Umbilical cord (tissue), 2 donors: ENCODE measurements around the gene DOCK9. TPM values are rescaled to one million over a fixed set of nuclear protein-coding genes. Genes with fewer than 3 reads are reported as not detected.
"Not testable (repeated sequence)": the region's sequence is repeated elsewhere in the genome, so short reads cannot be mapped to it uniquely, and the experiment has no call there.

Experiments used
- DNase-seq: peaks from one replicate; pipeline ENCODE4 v3.0.0-alpha.2; 2015; ENCODE audit warnings: low spot score
- total RNA-seq: library from RNA; depleted of rRNA; stranded (reverse); fragments of >200 nt; gene quantifications from one replicate; pipeline ENCODE4 v1.2.3, GENCODE V29; 2014; ENCODE audit warnings: low replicate concordance; ENCODE audit not compliant: insufficient read depth

Gene DOCK9
- total RNA-seq, 1 donor from 2014 or later, result 37.8 TPM

- DNase-seq, result no peak
Observed at GRCh38 chr13:98918771-98919170, 59.1 kb downstream of the DOCK9 start.

GRCh38 chr13:98917116-98917515 is 60.7 kb downstream of the DOCK9 start:
- DNase-seq, result no peak

- DNase-seq, result no peak
Observed at GRCh38 chr13:98916403-98916802, 61.5 kb downstream of the DOCK9 start.

GRCh38 chr13:98915981-98916380 is 61.9 kb downstream of the DOCK9 start:
- DNase-seq, result no peak

- no peak for DNase-seq
Observed at GRCh38 chr13:98915563-98915962, 62.3 kb downstream of the DOCK9 start.

GRCh38 chr13:98913741-98914140 is 64.1 kb downstream of the DOCK9 start:
- DNase-seq, result no peak

GRCh38 chr13:98912846-98913245 is 65.0 kb downstream of the DOCK9 start:
- no peak for DNase-seq

- DNase-seq, result peak; percentile 34
Observed at GRCh38 chr13:98910501-98910951, 67.3 kb downstream of the DOCK9 start.

- no peak for DNase-seq
Observed at GRCh38 chr13:98909016-98909415, 68.8 kb downstream of the DOCK9 start.

- DNase-seq, result no peak
Observed at GRCh38 chr13:98906746-98907502, 70.9 kb downstream of the DOCK9 start.

GRCh38 chr13:98905199-98905598 is 72.7 kb downstream of the DOCK9 start:
- DNase-seq, result no peak

- no peak for DNase-seq
Observed at GRCh38 chr13:98900442-98900841, 77.4 kb downstream of the DOCK9 start.

GRCh38 chr13:98897706-98898105 is 80.2 kb downstream of the DOCK9 start:
- DNase-seq, result no peak

GRCh38 chr13:98896868-98897144 is 81.1 kb downstream of the DOCK9 start:
- DNase-seq, result no peak

- DNase-seq, result no peak
Observed at GRCh38 chr13:98896083-98896867, 81.6 kb downstream of the DOCK9 start.

GRCh38 chr13:98894814-98895213 is 83.0 kb downstream of the DOCK9 start:
- DNase-seq, result not testable (repeated sequence)

- no peak for DNase-seq
Observed at GRCh38 chr13:98893371-98893770, 84.5 kb downstream of the DOCK9 start.

GRCh38 chr13:98892821-98893220 is 85.0 kb downstream of the DOCK9 start:
- DNase-seq, result no peak

- DNase-seq, result no peak
Observed at GRCh38 chr13:98892077-98892476, 85.8 kb downstream of the DOCK9 start.

GRCh38 chr13:98890925-98891324 is 86.9 kb downstream of the DOCK9 start:
- DNase-seq, result no peak

- peak; percentile 85 for DNase-seq
Observed at GRCh38 chr13:98890186-98890585, 87.7 kb downstream of the DOCK9 start.

GRCh38 chr13:98889419-98890085 is 88.3 kb downstream of the DOCK9 start:
- DNase-seq, result no peak

GRCh38 chr13:98888890-98889279 is 89.0 kb downstream of the DOCK9 start:
- no peak for DNase-seq
